ENCODE results near the gene PLOD1. TPM values are rescaled to one million over a fixed set of nuclear protein-coding genes. Genes with fewer than 3 reads are reported as not detected.

PLOD1 gene
- total and polyA plus RNA-seq, 2 of the 13 experiments (the other 11 are each of a cell fraction or from before 2014, with no cell fraction given) = 70.1 to 318 TPM

GRCh38 chr1:11927866-11928592 is 6.5 kb upstream of the PLOD1 start (continued):
- TF ChIP-seq ZNF510 (CRISPR knock-in tag; IDR thresholded peaks at IDR 0.05; ENCODE audit: low read depth) (0 out of 2 replicates have a peak, but pooled peaks have one; percentile 66), TEAD3 (CRISPR knock-in tag; optimal IDR thresholded peaks at IDR 0.05; ENCODE audit: borderline replicate concordance) (peak; percentile 55), ZNF382 (CRISPR knock-in tag; IDR thresholded peaks at IDR 0.05; ENCODE audit: borderline replicate concordance) (no peak), ZNF574 (CRISPR knock-in tag; IDR thresholded peaks at IDR 0.05) (no peak), ZNF484 (CRISPR knock-in tag; IDR thresholded peaks at IDR 0.05; ENCODE audit: borderline replicate concordance, low read depth) (no peak), NFRKB (IDR thresholded peaks at IDR 0.05) (no peak), RFX3 (CRISPR knock-in tag; IDR thresholded peaks at IDR 0.05) (no peak), NCOA2 (CRISPR knock-in tag; IDR thresholded peaks at IDR 0.05) (peak; percentile 54), ZSCAN31 (CRISPR knock-in tag; IDR thresholded peaks at IDR 0.05; ENCODE audit: low read depth) (no peak), ZNF205 (CRISPR knock-in tag; IDR thresholded peaks at IDR 0.05) (peak; percentile 54; the same call in 1 of the 2 replicates), XBP1 (CRISPR knock-in tag; IDR thresholded peaks at IDR 0.05) (no peak), NR2F1 (CRISPR knock-in tag; IDR thresholded peaks at IDR 0.05) (peak in 1 of 2 experiments; percentile 44; a peak in 2 of 4 replicates), HMGA1 (CRISPR knock-in tag; conservative IDR thresholded peaks at IDR 0.05) (no peak), ZBTB42 (CRISPR knock-in tag; IDR thresholded peaks at IDR 0.05) (0 out of 2 replicates have a peak, but pooled peaks have one; percentile 68), SIN3A (IDR thresholded peaks at IDR 0.05; ENCODE audit: borderline replicate concordance, low read depth, low read length) (no peak), GABPB1 (CRISPR knock-in tag; IDR thresholded peaks at IDR 0.05) (no peak), RFX5 (IDR thresholded peaks at IDR 0.05; ENCODE audit: low read depth, low read length) (no peak), KLF15 (CRISPR knock-in tag; IDR thresholded peaks at IDR 0.05; ENCODE audit: borderline replicate concordance) (no peak), ZNF326 (CRISPR knock-in tag; IDR thresholded peaks at IDR 0.05; ENCODE audit: borderline replicate concordance) (no peak), SAFB2 (CRISPR knock-in tag; IDR thresholded peaks at IDR 0.05; ENCODE audit: borderline replicate concordance, low read depth) (no peak), JARID2 (CRISPR knock-in tag; IDR thresholded peaks at IDR 0.05; ENCODE audit: insufficient replicate concordance) (no peak)
- TF ChIP-seq, protein P1, sequence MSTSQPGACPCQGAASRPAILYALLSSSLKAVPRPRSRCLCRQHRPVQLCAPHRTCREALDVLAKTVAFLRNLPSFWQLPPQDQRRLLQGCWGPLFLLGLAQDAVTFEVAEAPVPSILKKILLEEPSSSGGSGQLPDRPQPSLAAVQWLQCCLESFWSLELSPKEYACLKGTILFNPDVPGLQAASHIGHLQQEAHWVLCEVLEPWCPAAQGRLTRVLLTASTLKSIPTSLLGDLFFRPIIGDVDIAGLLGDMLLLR (CRISPR knock-in tag; IDR thresholded peaks at IDR 0.05) = no peak
- TF ChIP-seq, protein P2, sequence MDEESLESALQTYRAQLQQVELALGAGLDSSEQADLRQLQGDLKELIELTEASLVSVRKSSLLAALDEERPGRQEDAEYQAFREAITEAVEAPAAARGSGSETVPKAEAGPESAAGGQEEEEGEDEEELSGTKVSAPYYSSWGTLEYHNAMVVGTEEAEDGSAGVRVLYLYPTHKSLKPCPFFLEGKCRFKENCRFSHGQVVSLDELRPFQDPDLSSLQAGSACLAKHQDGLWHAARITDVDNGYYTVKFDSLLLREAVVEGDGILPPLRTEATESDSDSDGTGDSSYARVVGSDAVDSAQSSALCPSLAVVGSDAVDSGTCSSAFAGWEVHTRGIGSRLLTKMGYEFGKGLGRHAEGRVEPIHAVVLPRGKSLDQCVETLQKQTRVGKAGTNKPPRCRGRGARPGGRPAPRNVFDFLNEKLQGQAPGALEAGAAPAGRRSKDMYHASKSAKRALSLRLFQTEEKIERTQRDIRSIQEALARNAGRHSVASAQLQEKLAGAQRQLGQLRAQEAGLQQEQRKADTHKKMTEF (CRISPR knock-in tag; IDR thresholded peaks at IDR 0.05) = no peak
- TF ChIP-seq, protein P3, sequence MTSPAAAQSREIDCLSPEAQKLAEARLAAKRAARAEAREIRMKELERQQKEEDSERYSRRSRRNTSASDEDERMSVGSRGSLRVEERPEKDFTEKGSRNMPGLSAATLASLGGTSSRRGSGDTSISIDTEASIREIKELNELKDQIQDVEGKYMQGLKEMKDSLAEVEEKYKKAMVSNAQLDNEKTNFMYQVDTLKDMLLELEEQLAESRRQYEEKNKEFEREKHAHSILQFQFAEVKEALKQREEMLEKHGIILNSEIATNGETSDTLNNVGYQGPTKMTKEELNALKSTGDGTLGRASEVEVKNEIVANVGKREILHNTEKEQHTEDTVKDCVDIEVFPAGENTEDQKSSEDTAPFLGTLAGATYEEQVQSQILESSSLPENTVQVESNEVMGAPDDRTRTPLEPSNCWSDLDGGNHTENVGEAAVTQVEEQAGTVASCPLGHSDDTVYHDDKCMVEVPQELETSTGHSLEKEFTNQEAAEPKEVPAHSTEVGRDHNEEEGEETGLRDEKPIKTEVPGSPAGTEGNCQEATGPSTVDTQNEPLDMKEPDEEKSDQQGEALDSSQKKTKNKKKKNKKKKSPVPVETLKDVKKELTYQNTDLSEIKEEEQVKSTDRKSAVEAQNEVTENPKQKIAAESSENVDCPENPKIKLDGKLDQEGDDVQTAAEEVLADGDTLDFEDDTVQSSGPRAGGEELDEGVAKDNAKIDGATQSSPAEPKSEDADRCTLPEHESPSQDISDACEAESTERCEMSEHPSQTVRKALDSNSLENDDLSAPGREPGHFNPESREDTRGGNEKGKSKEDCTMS (CRISPR knock-in tag; conservative IDR thresholded peaks at IDR 0.05) = no peak
